ENCODE results near the gene DPH2.

GRCh38 chr1:43981135-43981491 lies 11.3 kb downstream of the DPH2 start:
- no peak for TF ChIP-seq POLR2A (IDR thresholded peaks at IDR 0.05)
- TF ChIP-seq, protein P1, sequence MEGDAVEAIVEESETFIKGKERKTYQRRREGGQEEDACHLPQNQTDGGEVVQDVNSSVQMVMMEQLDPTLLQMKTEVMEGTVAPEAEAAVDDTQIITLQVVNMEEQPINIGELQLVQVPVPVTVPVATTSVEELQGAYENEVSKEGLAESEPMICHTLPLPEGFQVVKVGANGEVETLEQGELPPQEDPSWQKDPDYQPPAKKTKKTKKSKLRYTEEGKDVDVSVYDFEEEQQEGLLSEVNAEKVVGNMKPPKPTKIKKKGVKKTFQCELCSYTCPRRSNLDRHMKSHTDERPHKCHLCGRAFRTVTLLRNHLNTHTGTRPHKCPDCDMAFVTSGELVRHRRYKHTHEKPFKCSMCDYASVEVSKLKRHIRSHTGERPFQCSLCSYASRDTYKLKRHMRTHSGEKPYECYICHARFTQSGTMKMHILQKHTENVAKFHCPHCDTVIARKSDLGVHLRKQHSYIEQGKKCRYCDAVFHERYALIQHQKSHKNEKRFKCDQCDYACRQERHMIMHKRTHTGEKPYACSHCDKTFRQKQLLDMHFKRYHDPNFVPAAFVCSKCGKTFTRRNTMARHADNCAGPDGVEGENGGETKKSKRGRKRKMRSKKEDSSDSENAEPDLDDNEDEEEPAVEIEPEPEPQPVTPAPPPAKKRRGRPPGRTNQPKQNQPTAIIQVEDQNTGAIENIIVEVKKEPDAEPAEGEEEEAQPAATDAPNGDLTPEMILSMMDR (IDR thresholded peaks at IDR 0.05), result no peak

Measured in adrenal gland (tissue), 5 donors.